GM23248 (cell line): ENCODE data around the gene FAM90A26. TPM values are rescaled to one million over a fixed set of nuclear protein-coding genes. Genes with fewer than 3 reads are reported as not detected.
A peak's percentile ranks its signal among the peaks of the same experiment; 100 is the strongest.
"Not testable (repeated sequence)": the region's sequence is repeated elsewhere in the genome, so short reads cannot be mapped to it uniquely, and the experiment has no call there.

ENCODE experiments used
- DNase-seq: peaks from one replicate; pipeline ENCODE4 v3.0.0-alpha.2; 2015
- H2AFZ ChIP-seq: fragments of 200-600 bp; sonication (generic); 2 replicates; pipeline ENCODE4 v1.6.1; 2016; ENCODE audit warnings: antibody characterized with exemption
- H3F3A ChIP-seq: fragments of 200-600 bp; sonication (generic); 2 replicates; pipeline ENCODE4 v1.6.1; 2016; ENCODE audit warnings: mild to moderate bottlenecking, antibody characterized with exemption, mixed run types; ENCODE audit not compliant: insufficient read depth
- H3K27ac ChIP-seq: fragments of 200-600 bp; sonication (generic); 2 replicates; pipeline ENCODE4 v1.5.1; 2016; ENCODE audit warnings: mild to moderate bottlenecking
- H3K27me3 ChIP-seq: fragments of 200-600 bp; sonication (generic); replicated peaks from 2 replicates; pipeline ENCODE4 v1.6.1; 2016; ENCODE audit warnings: mild to moderate bottlenecking; ENCODE audit not compliant: insufficient read depth
- H3K36me3 ChIP-seq: fragments of 200-600 bp; sonication (generic); 2 replicates; pipeline ENCODE4 v1.6.1; 2016; ENCODE audit warnings: low read depth, mild to moderate bottlenecking
- H3K4me1 ChIP-seq: fragments of 200-600 bp; sonication (generic); 2 replicates; pipeline ENCODE4 v1.6.1; 2016; ENCODE audit warnings: mild to moderate bottlenecking; ENCODE audit not compliant: insufficient read depth
- H3K4me2 ChIP-seq: fragments of 200-600 bp; sonication (generic); one replicate; pipeline ENCODE4 v1.6.1; 2016; ENCODE audit warnings: mild to moderate bottlenecking; ENCODE audit not compliant: unreplicated experiment
- H3K4me3 ChIP-seq: fragments of 200-600 bp; sonication (generic); 2 replicates; pipeline ENCODE4 v1.5.1; 2016; ENCODE audit warnings: mild to moderate bottlenecking
- H3K79me2 ChIP-seq: fragments of 200-600 bp; sonication (generic); 2 replicates; pipeline ENCODE4 v1.6.1; 2016; ENCODE audit warnings: mild to moderate bottlenecking; ENCODE audit not compliant: insufficient read depth
- H3K9ac ChIP-seq: fragments of 200-600 bp; sonication (generic); 2 replicates; pipeline ENCODE4 v1.6.1; 2016; ENCODE audit warnings: mild to moderate bottlenecking
- H3K9me2 ChIP-seq: fragments of 200-600 bp; sonication (generic); 2 replicates; pipeline ENCODE4 v1.6.1; 2016; ENCODE audit warnings: mixed run types, mild to moderate bottlenecking, moderate library complexity; ENCODE audit not compliant: insufficient read depth
- H3K9me3 ChIP-seq: fragments of 200-600 bp; sonication (generic); one replicate; pipeline ENCODE4 v1.6.1; 2017; ENCODE audit warnings: low read depth
- H4K20me1 ChIP-seq: fragments of 200-600 bp; sonication (generic); 2 replicates; pipeline ENCODE4 v1.6.0; 2016; ENCODE audit not compliant: insufficient read depth
- EZH2 ChIP-seq: fragments of 200-600 bp; sonication (generic); IDR thresholded peaks from 2 replicates; pipeline ENCODE4 v1.6.1; 2018; ENCODE audit warnings: antibody characterized with exemption, mild to moderate bottlenecking; ENCODE audit not compliant: insufficient read depth, poor library complexity, severe bottlenecking
- EZH2phosphoT487 ChIP-seq: fragments of 200-600 bp; sonication (generic); IDR thresholded peaks from 2 replicates; pipeline ENCODE4 v1.6.1; 2018; ENCODE audit warnings: antibody characterized with exemption, moderate library complexity, mild to moderate bottlenecking, low read depth; ENCODE audit not compliant: insufficient read depth
- WGBS, 2 experiments: methylation state at CpG; one replicate each; pipeline ENCODE4 v1.1.6; 2015 to 2017; ENCODE audit warnings: low lambda C conversion rate in 2 of 2, low coverage in 1 of 2; ENCODE audit errors: missing lambda C conversion rate in 2 of 2; 5-methylcytosine and 5-hydroxymethylcytosine counted together
- in situ Hi-C: fragments of 300-500 bp; cut with MboI; formaldehyde crosslinking; loops from 2 replicates; pipeline ENCODE4 v1.15.0; 2020
- polyA plus RNA-seq: library from polyadenylated mRNA; unstranded; fragments of >200 nt; fragmentation: Nextera tagmentation; extraction: Ambion mirVana; gene quantifications from 2 replicates; pipeline ENCODE4 v1.2.1, GENCODE V29; 2016
- total RNA-seq: library from RNA; depleted of rRNA; stranded (reverse); fragments of >200 nt; shearing (Covaris generic); gene quantifications from 2 replicates; pipeline ENCODE4 v1.2.3, GENCODE V29; 2014

Gene FAM90A26
- total and polyA plus RNA-seq, 2 experiments from 2014 or later, result not detected

DNA sequence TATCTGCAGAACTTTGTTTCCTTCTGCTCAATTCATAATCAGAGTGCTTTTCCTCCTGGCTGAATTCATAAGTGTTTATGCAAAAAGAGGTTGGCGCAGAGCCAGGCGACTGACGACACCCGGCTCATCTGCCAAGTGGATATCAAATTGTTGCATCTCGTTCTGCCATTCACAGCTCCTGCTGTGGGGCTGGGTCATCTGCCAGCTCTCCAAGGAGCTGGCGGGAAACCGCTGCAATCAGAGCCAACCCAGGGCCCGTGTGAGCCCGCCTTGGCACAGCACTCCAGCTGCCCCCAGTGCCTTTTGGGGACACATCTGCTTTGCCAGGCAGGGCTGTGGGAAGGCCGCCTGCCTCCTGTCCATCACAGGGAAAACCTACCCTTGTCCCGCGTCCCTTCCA is 35.7 kb upstream of the FAM90A26 start:
- H3F3A ChIP-seq, H3K4me3 ChIP-seq, H2AFZ ChIP-seq, H3K9me3 ChIP-seq, H3K79me2 ChIP-seq, H3K36me3 ChIP-seq, H3K4me2 ChIP-seq, H3K27me3 ChIP-seq, H4K20me1 ChIP-seq, in situ Hi-C loops, H3K4me1 ChIP-seq, H3K9ac ChIP-seq, H3K27ac ChIP-seq, H3K9me2 ChIP-seq: not testable (repeated sequence)
- DNase-seq, result peak; percentile 25
- WGBS, 2 experiments, result 7 to 15% methylated on average over 12 of the region's 12 CpGs

DNA sequence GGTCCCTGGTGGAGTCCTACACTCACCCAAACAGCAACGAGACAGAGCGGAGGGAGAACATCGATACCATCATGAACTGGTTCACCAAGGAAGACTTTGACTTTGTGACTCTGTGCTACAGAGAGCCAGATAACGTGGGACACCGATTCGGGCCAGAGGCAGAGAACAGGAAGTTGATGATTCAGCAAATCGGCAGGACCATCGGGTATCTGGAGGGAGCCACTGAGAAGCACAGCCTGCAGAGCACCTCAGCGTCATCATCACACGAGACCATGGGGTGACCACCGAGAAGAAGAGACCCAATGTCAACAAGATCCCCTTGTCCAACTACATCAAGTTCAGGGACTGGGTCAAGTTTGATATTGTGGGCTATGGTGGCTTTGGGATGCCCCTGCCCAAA is 29.2 kb upstream of the FAM90A26 start:
- H3K27ac ChIP-seq, H2AFZ ChIP-seq, H3K9me3 ChIP-seq, H3K9ac ChIP-seq, H3K36me3 ChIP-seq, H3F3A ChIP-seq, in situ Hi-C loops, H3K27me3 ChIP-seq, H3K4me2 ChIP-seq, H3K4me3 ChIP-seq, H3K9me2 ChIP-seq, H3K79me2 ChIP-seq, H4K20me1 ChIP-seq, H3K4me1 ChIP-seq, DNase-seq: not testable (repeated sequence)
- 87 to 92% methylated on average over 11 of the region's 11 CpGs for WGBS, 2 experiments

- DNase-seq, H3K4me2 ChIP-seq: not testable (repeated sequence)
- 89 to 92% methylated on average over 6 of the region's 6 CpGs for WGBS, 2 experiments
Observed at GRCh38 chr4:9142786-9143185, 27.4 kb upstream of the FAM90A26 start.

GRCh38 chr4:9143421-9144080 is 26.7 kb upstream of the FAM90A26 start:
- H4K20me1 ChIP-seq, result no peaks in the 10 kb centered on the region
- H3K4me2 ChIP-seq, result no peak overlapping the region
- no peak overlapping the region for H3K9ac ChIP-seq
- H3K9me3 ChIP-seq, result no peaks in the 10 kb centered on the region
- WGBS, 2 experiments, result 96 to 97% methylated on average over 24 to 27 of the region's 27 CpGs
- in situ Hi-C loops, result no loop called here
- DNase-seq, result no peak
- no peaks in the 10 kb centered on the region for H3K36me3 ChIP-seq
- H3K4me1 ChIP-seq, result no peaks in the 10 kb centered on the region
- H3K79me2 ChIP-seq, result no peaks in the 10 kb centered on the region
- H3K9me2 ChIP-seq, result no peaks in the 10 kb centered on the region
- H3F3A ChIP-seq, result no peaks in the 10 kb centered on the region
- no peak overlapping the region for H3K4me3 ChIP-seq
- no peak overlapping the region for H2AFZ ChIP-seq
- TF ChIP-seq EZH2phosphoT487 (no peak), EZH2 (no peak)
- H3K27ac ChIP-seq, result no peak overlapping the region
- H3K27me3 ChIP-seq, result no peaks in the 10 kb centered on the region

More at GRCh38 chr4:9142786-9143185, 27.4 kb upstream of the FAM90A26 start:
- H3K79me2 ChIP-seq, H2AFZ ChIP-seq, H3K4me1 ChIP-seq, H4K20me1 ChIP-seq, in situ Hi-C loops, H3K9ac ChIP-seq, H3K9me3 ChIP-seq, H3F3A ChIP-seq, H3K4me3 ChIP-seq, H3K27ac ChIP-seq, H3K9me2 ChIP-seq, H3K27me3 ChIP-seq, H3K36me3 ChIP-seq: not testable (repeated sequence)

GRCh38 chr4:9146967-9147366 is 23.2 kb upstream of the FAM90A26 start:
- H3F3A ChIP-seq, result no peaks in the 10 kb centered on the region
- DNase-seq, result no peak
- no peaks in the 10 kb centered on the region for H4K20me1 ChIP-seq
- H3K79me2 ChIP-seq, result no peaks in the 10 kb centered on the region
- no peak overlapping the region for H3K4me2 ChIP-seq
- no peaks in the 10 kb centered on the region for H3K9me3 ChIP-seq
- H2AFZ ChIP-seq, result no peak overlapping the region
- H3K27ac ChIP-seq, result no peak overlapping the region
- whole genome bisulfite sequencing, 2 experiments, result 88% methylated on average over 9 of the region's 9 CpGs
- no peak for TF ChIP-seq EZH2phosphoT487
- TF ChIP-seq EZH2, result no peak
- H3K4me1 ChIP-seq, result no peaks in the 10 kb centered on the region; the same call in 1 of the 2 replicates
- H3K9me2 ChIP-seq, result no peaks in the 10 kb centered on the region
- no peak overlapping the region for H3K4me3 ChIP-seq
- H3K9ac ChIP-seq, result no peak overlapping the region
- H3K36me3 ChIP-seq, result no peaks in the 10 kb centered on the region
- H3K27me3 ChIP-seq, result no peaks in the 10 kb centered on the region
- in situ Hi-C loops, result no loop called here

DNA sequence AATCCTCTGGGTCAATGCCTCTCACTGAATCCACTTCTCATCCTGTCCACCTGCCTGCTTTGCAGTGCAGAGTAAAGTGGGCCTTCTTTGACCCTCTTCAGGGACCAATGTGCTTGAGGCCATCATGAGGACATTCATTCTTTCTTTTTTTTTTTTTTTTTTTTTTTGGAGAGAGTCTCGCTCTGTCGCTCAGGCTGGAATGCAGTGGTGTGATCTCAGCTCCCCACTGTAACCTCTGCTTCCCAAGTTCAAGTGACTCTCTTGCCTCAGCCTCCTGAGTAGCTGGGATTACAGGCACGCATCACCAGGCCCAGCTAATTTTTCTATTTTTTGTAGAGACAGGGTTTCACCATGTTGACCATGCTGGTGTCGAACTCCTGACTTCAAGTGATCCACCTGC is 22.8 kb upstream of the FAM90A26 start:
- H3K9me3 ChIP-seq, H3K9me2 ChIP-seq, H3K4me2 ChIP-seq, H3K36me3 ChIP-seq, DNase-seq, H3K9ac ChIP-seq, H2AFZ ChIP-seq, H3K79me2 ChIP-seq, H3K4me1 ChIP-seq, H3K27me3 ChIP-seq, H4K20me1 ChIP-seq, H3F3A ChIP-seq, H3K27ac ChIP-seq, in situ Hi-C loops, H3K4me3 ChIP-seq: not testable (repeated sequence)
- WGBS, 2 experiments, result 96 to 99% methylated on average over 4 of the region's 4 CpGs

GRCh38 chr4:9148611-9149409 is 21.4 kb upstream of the FAM90A26 start:
- in situ Hi-C loops, H3K27ac ChIP-seq, H2AFZ ChIP-seq, H3K27me3 ChIP-seq, H3K9me2 ChIP-seq, H3F3A ChIP-seq, H3K4me2 ChIP-seq, H3K4me3 ChIP-seq, H3K79me2 ChIP-seq, H3K9me3 ChIP-seq, H3K36me3 ChIP-seq, H3K4me1 ChIP-seq, H4K20me1 ChIP-seq, H3K9ac ChIP-seq: not testable (repeated sequence)
- DNase-seq, result peak; percentile 43
- 44 to 45% methylated on average over 7 of the region's 7 CpGs for WGBS, 2 experiments
